Ovary (tissue), 9 donors: ENCODE measurements around the gene SCART1. TPM values are rescaled to one million over a fixed set of nuclear protein-coding genes. Genes with fewer than 3 reads are reported as not detected.
"Not testable (repeated sequence)": the region's sequence is repeated elsewhere in the genome, so short reads cannot be mapped to it uniquely, and the experiment has no call there.

Experiments used
- DNase-seq, 5 donors: peaks; one replicate each; pipeline ENCODE4 v3.0.0-alpha.2; 2019 to 2020
- H3K27ac ChIP-seq, 2 donors: fragments of 200-600 bp; one replicate each; pipeline versions ENCODE4 v1.5.1 to v1.8.0; 2019 to 2022
- H3K27me3 ChIP-seq: fragments of 200-600 bp; one replicate; pipeline ENCODE4 v1.8.0; 2022
- H3K36me3 ChIP-seq: fragments of 200-600 bp; sonication (generic); one replicate; pipeline ENCODE4 v1.5.1; 2019
- H3K4me1 ChIP-seq: one replicate; pipeline ENCODE4 v1.8.1; 2013; ENCODE audit warnings: mild to moderate bottlenecking, moderate library complexity; ENCODE audit not compliant: insufficient read depth
- H3K4me3 ChIP-seq: fragments of 200-600 bp; sonication (generic); one replicate; pipeline ENCODE4 v1.5.1; 2017
- H3K9me3 ChIP-seq, 2 donors: fragments of 200-600 bp in 1 of 2; sonication (generic) in 1 of 2; one replicate each; pipeline versions ENCODE4 v1.5.1 to v1.8.1; 2013 to 2019; ENCODE audit warnings: mild to moderate bottlenecking in 1 of 2, moderate library complexity in 1 of 2
- CTCF ChIP-seq, 3 donors: fragments of 450-650 bp in 2 of 3; fragments of 200-600 bp in 1 of 3; IDR thresholded peaks; one replicate each; pipeline versions ENCODE4 v1.5.1 to v1.8.0; 2016 to 2022; ENCODE audit warnings: antibody characterized with exemption in 3 of 3, mild to moderate bottlenecking in 1 of 3
- EP300 ChIP-seq: sonication (generic); formaldehyde crosslinking; IDR thresholded peaks from one replicate; pipeline ENCODE4 v1.6.1; 2017; ENCODE audit warnings: antibody characterized with exemption
- POLR2A ChIP-seq: fragments of 450-650 bp; IDR thresholded peaks from one replicate; pipeline ENCODE4 v1.6.1; 2017; ENCODE audit warnings: antibody characterized with exemption, mild to moderate bottlenecking, moderate library complexity
- WGBS, 3 donors: extraction: QIAGEN DNeasy Blood & Tissue Kit in 1 of 3; methylation state at CpG; one replicate each; pipeline versions ENCODE4 v1.1.5 to v1.1.7; 2013 to 2017; 5-methylcytosine and 5-hydroxymethylcytosine counted together
- intact Hi-C, 4 donors: fragments of 100-400 bp; cut with DNase I; formaldehyde crosslinking; loops; one replicate each; pipeline versions ENCODE4 v1.11.0 to v1.15.1; 2022 to 2023
- polyA plus RNA-seq, 2 donors: library from polyadenylated mRNA; stranded (reverse); fragments of 200-250 nt in 1 of 2; fragments of 350-450 nt in 1 of 2; fragmentation: Illumina TruSeq in 1 of 2; extraction: RNeasy Lipid Tissue Mini Kit (QIAGEN cat#74804) in 1 of 2; gene quantifications; one replicate each; pipeline ENCODE4 v1.2.3, GENCODE V29; 2013 to 2014
- total RNA-seq, 7 donors: library from RNA; depleted of rRNA in 2 of 7; stranded (reverse); fragments of >200 nt in 2 of 7; fragmentation: NEBNext Ultra II Directional in 3 of 7; extraction: Animal tissue kit (Norgen Biotek cat#: 25700) in 3 of 7; gene quantifications; one replicate each; pipeline versions ENCODE4 v1.1.0 to v1.2.4, GENCODE V29; 2016 to 2023
- donor health status: DM: no; HTN: no; CAD: no; lungs with moderate emphysema.
- donor health status: DM: no; HTN: no; CAD: no.
- donor health status: Bipolar disorder and iron deficiency.
- donor health status: DM: yes; HTN: yes; CAD: no.
- donor health status: DM: no; HTN: no; CAD: no.
- donor health status: DM: yes; HTN: yes; CAD: no.

The SCART1 gene
- total and polyA plus RNA-seq, 9 donors: 0.71 to 5.0 (median 2.7) TPM

GRCh38 chr10:133511408-133511807 lies 57.7 kb downstream of the SCART1 start:
- whole genome bisulfite sequencing, 3 donors: 77 to 82% (median 81%) methylated on average over 4 of the region's 4 CpGs
- intact Hi-C loops: no loop called here
- DNase-seq: no peak
- H3K27ac ChIP-seq: no peak overlapping the region
- H3K27me3 ChIP-seq: no peaks in the 10 kb centered on the region
- no peaks in the 10 kb centered on the region for H3K36me3 ChIP-seq
- H3K9me3 ChIP-seq: peaks cover 0 to 4% of the 10 kb centered on the region in 2 donors
- TF ChIP-seq POLR2A (no peak), CTCF (IDR thresholded peaks at IDR 0.05) (no peak), EP300 (no peak)
- no peak overlapping the region for H3K4me3 ChIP-seq
- no peaks in the 10 kb centered on the region for H3K4me1 ChIP-seq

DNA sequence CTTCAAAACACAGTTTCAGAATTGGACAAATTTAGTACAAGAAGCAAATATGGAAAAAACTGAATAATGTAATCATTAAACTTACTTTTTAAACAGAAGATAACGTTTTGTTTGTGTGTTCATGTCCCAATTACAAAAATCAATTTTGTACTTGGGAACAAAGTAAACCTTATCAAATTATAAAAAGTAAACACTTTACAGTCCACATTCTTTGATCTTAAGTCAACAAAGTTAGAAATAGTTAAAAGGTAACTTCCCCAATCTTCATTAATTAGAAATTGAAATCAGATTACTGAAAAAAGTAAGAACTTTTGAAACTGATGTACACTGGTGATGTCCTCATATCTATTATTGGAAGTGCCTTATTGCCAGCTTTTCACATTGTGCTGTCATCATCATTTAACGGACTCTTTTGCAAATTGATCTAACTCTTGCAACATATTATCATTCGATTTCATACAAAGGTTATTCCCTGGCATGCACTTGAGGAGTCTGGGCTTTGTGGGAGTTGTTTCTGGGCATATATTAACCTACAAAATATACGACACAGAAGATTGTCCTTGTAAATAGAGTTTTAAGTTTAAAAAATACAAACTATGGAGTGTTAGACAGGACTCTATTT lies 58.3 kb downstream of the SCART1 start:
- no peak for DNase-seq
- WGBS, 3 donors: 48 to 61% (median 58%) methylated on average over 4 of the region's 4 CpGs
- TF ChIP-seq CTCF (IDR thresholded peaks at IDR 0.05) (no peak), POLR2A (no peak), EP300 (no peak)
- H3K4me1 ChIP-seq: no peaks in the 10 kb centered on the region
- no peaks in the 10 kb centered on the region for H3K27me3 ChIP-seq
- no peak overlapping the region for H3K27ac ChIP-seq
- H3K9me3 ChIP-seq: peaks cover 0 to 4% of the 10 kb centered on the region in 2 donors
- H3K36me3 ChIP-seq: no peaks in the 10 kb centered on the region
- intact Hi-C loops: no loop called here
- no peak overlapping the region for H3K4me3 ChIP-seq

- DNase-seq: no peak
- 74 to 78% (median 75%) methylated on average over 4 of the region's 4 CpGs for WGBS, 3 donors
- intact Hi-C loops: no loop called here
- H3K36me3 ChIP-seq: no peaks in the 10 kb centered on the region
- no peaks in the 10 kb centered on the region for H3K9me3 ChIP-seq
- H3K4me1 ChIP-seq: no peaks in the 10 kb centered on the region
- H3K27ac ChIP-seq: no peak overlapping the region
- TF ChIP-seq CTCF (IDR thresholded peaks at IDR 0.05) (no peak), POLR2A (no peak), EP300 (no peak)
- H3K4me3 ChIP-seq: no peak overlapping the region
- H3K27me3 ChIP-seq: no peaks in the 10 kb centered on the region
Observed at GRCh38 chr10:133515471-133515870, 61.7 kb downstream of the SCART1 start.

DNA sequence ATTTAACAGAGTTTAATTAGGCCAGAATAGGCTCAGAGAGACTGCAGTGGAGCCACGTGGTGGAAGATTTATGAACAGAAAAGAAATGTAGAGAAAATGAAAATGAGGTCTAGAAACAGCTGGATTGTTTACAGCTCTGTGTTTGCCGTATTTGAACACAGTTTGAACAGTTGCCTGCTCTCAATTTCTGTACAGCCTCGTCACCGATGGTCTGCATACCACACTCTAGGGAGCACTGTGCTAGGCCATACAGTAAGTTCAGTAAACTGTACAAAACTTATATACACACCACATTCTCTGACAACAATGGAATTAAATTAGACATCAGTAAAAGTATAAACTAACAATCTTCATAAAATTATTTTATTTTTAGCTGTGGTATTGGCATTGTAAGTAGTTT lies 62.3 kb downstream of the SCART1 start:
- no peaks in the 10 kb centered on the region for H3K4me1 ChIP-seq
- intact Hi-C loops: no loop called here

DNA sequence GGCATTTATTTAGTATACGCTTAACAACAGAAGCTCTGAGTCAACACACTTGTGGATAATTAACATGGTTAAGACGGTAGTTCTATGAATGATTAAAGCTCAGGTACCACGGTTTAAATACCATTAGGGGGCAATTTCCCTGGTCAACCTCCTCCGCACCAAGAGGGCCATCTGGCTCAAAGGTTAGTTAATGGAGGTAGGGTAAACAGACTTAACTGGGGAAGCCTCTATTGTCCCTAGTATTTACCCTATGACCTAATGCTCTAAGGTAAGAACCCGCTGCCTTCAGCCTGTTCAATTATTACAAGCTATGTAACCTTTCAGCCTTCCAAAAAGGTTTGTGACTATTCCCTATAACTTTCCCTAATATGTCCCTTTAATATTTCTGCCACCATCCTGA lies 64.8 kb downstream of the SCART1 start:
- intact Hi-C loops, H3K4me3 ChIP-seq, H3K4me1 ChIP-seq, DNase-seq, H3K36me3 ChIP-seq, H3K9me3 ChIP-seq, H3K27ac ChIP-seq, H3K27me3 ChIP-seq: not testable (repeated sequence)
- 81 to 91% (median 87%) methylated on average over 5 of the region's 5 CpGs for WGBS, 3 donors

More for the DNA sequence above, 62.3 kb downstream of the SCART1 start:
- Histone ChIP-seq H3K36me3 (no peaks in the 10 kb centered on the region), H3K4me3 (no peak overlapping the region), H3K27ac (no peak overlapping the region), H3K27me3 (no peaks in the 10 kb centered on the region), H3K9me3 (no peaks in the 10 kb centered on the region)
- 14 to 28% (median 25%) methylated on average over 4 of the region's 4 CpGs for WGBS, 3 donors
- TF ChIP-seq CTCF (IDR thresholded peaks at IDR 0.05) (no peak), EP300 (no peak), POLR2A (no peak)
- DNase-seq: no peak
